Eye (tissue), 1 donor: ENCODE measurements around the gene DHRS1.

Source experiments
- DNase-seq: peaks from one replicate; pipeline ENCODE4 v3.0.0-alpha.2; 2015

The DHRS1 gene

DNA sequence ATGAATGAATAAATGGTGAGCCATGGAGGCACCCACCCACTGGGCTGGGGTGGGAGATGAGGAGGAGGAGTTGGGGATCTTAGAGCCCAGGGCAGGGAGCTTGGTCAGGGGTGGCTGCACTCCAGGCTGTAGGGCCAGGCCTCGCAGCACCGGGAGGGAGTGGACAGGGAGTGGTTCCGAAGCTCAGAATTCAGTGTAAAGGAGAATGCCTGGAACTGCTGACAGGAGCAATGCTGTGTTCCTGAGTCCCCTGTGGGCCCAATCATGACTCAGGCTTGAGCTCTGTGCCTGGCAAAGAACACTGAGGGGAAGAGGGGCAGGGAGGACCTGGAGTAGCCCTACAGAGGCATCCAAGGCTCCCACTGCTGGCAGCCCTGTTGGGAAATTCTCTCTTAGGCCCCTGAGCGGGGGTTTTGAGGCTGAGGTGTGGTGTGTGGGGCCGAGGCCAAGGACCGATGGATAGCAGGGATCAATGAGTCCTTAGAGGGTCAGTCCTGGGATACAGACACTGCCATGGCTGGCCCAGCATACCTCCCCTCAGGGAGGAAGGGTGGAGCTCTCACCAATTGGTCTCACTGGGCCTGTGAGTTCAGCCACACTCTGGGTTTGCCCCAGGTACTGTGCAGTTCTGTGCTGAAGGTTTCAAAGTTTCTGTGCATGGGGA lies 18.7 kb downstream of the DHRS1 start:
- DNase-seq, result no peak

GRCh38 chr14:24279301-24280186 lies 20.0 kb downstream of the DHRS1 start:
- DNase-seq, result no peak

GRCh38 chr14:24278424-24278823 lies 21.2 kb downstream of the DHRS1 start:
- DNase-seq, result no peak

DNA sequence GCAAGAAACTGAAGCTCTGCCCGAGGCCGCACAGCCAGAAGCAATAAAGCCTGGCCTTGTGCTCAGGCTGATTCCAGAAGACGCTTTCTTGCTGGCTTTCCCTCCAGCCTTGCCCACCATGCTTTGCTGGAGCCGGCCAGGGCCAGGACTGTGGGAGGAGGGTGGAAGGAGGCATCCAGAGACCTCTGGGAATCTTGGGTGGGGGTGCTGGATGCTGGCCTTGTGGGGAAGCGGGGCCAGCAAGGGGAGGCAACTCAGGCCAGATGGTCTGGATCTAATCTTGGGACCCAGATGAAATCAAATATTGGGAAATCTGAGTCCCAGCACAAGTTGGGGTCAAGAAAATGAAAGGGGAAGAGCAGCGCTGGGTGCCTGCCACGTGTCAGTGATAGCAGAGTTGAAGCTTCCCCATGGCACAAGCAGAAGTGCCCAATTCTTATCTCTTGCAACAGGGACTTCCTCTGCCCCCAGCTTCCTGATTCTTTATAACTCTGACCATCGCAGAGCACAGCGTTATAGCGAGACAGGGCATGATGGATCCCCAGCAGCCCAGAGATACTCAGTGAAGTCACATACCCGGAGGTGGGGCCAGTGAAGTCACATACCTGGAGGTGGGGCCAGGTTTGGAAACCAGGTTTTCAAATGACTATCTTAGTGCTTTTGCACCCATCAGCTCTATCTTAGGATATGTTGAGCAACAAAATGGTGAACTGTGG lies 21.8 kb downstream of the DHRS1 start:
- no peak for DNase-seq

GRCh38 chr14:24277071-24277470 lies 22.5 kb downstream of the DHRS1 start:
- DNase-seq, result no peak

- DNase-seq, result no peak
These were observed 25.5 kb downstream of the DHRS1 start for GRCh38 chr14:24274101-24274543.

GRCh38 chr14:24273422-24273998 lies 26.1 kb downstream of the DHRS1 start:
- no peak for DNase-seq

GRCh38 chr14:24272467-24272866 lies 27.1 kb downstream of the DHRS1 start:
- DNase-seq, result no peak

GRCh38 chr14:24271834-24272263 lies 27.7 kb downstream of the DHRS1 start:
- no peak for DNase-seq

GRCh38 chr14:24271134-24271833 lies 28.3 kb downstream of the DHRS1 start, which contains the start of gene RABGGTA:
Gene RABGGTA, minus strand, starts transcription at chr14:24271597. Its CDS starts 482 bp downstream, at chr14:24271115.
- DNase-seq, result peak; percentile 95

GRCh38 chr14:24270537-24271133 lies 28.9 kb downstream of the DHRS1 start:
- no peak for DNase-seq

- DNase-seq, result no peak
These were observed 29.6 kb downstream of the DHRS1 start for GRCh38 chr14:24269910-24270536.

DNA sequence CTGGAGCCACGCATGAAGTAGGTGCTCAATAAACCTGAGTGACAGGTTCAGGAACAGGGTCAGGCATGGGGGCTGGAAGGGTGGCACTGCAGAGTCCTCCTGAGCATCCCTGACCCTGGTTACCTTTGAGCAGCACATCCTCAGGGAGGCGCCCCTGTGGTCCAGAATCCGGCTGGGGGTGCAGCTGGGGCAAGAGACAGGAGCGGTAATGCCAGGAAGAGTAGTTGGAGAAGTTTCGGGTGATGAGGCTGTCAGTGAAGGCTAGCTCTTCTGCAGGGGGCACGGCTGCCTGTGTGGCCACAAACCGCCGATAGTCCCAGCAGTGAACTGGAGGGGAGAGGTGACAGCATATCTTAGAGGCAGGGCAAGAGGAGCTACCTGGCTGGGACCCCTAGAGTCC lies 30.2 kb downstream of the DHRS1 start:
- no peak for DNase-seq

GRCh38 chr14:24268225-24268624 lies 31.4 kb downstream of the DHRS1 start:
- DNase-seq, result no peak

DNA sequence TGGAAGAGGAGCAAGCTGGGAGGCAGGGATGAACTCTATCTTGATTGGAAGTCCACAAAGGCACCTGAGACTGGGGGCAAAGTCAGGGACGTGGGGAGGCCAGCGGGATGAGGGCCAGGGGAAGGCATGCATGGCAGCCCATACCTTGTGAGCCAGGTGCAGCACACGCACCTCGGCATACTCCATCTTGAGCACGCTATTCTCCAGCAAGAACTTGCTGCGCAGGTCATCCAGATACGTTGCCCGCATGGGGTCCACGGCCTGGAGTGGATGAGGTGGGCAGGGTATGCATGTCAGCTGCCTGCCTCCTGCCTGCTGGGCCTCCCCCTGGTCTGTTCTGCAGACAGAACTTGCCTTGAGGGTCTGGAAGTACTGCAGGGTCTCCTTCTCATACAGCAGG lies 32.1 kb downstream of the DHRS1 start:
- DNase-seq, result no peak

DNA sequence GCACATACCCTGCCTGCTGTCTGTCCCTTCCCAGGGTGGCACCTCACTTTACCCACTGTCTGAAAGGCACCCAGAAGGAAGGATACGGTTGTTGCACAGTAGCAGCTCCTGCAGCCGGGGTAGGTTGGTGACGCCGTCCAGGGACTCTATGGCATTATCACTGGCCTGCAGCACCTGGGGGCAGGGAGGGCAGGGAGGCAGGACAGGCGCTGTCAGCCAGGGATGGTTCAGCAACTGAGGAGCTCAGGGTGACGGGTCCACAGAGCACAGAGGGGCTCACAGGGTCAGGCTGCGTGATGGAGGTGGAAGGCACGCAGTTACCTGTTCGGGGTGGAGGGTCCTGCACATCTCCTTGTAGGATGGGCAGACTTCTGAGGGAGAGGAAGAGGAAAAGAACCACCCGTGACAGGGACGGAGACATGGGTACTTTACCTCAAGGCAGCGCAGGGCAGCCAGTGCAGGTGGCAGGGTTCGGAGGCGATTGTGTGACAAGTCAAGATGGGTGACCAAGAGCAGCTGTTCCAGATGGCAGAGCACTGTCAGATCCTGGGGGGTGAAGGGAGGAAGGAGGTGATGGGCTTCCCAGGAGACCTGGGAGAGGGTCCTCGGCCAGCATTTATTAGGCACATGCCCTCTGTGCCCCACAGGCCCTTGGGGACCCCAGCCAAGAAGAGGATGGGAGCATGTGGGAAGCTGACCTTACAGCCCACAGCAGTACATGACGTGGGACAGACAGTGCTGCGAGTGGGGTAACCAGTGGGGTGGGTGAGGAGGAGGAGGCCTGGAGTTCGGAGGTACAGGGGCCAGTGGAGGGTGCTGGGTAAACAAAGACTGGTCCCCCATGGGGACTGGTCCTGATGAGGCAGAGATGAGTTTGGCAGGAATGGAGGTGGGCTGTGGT lies 33.0 kb downstream of the DHRS1 start:
- DNase-seq, result no peak

GRCh38 chr14:24264298-24264697 lies 35.3 kb downstream of the DHRS1 start:
- no peak for DNase-seq

GRCh38 chr14:24263848-24264247 lies 35.7 kb downstream of the DHRS1 start:
- no peak for DNase-seq

- no peak for DNase-seq
These were observed 36.5 kb downstream of the DHRS1 start, which contains the start of gene TGM1 for GRCh38 chr14:24262821-24263733. Gene TGM1, minus strand, starts transcription at chr14:24263177. Its CDS starts 825 bp downstream, at chr14:24262352.
